Activated CD8-positive, alpha-beta memory T cell treated with anti-CD3 and anti-CD28 coated beads for 1 hour (primary cell): ENCODE measurements around the gene PLD6.
"Not testable (repeated sequence)": the region's sequence is repeated elsewhere in the genome, so short reads cannot be mapped to it uniquely, and the experiment has no call there.

ENCODE experiments used
- DNase-seq, 2 donors: peaks; one replicate each; pipeline ENCODE4 v3.0.0-alpha.2; 2020; ENCODE audit warnings: low read depth in 1 of 2; ENCODE audit errors: extremely low read depth in 1 of 2

The PLD6 gene

GRCh38 chr17:17206124-17206912 is at the start of gene PLD6:
PLD6 (minus strand) TSS chr17:17206333; CDS start chr17:17206286, 47 bp downstream.
- DNase-seq, result peak; percentile 74 to 81

GRCh38 chr17:17255689-17256088 is 49.6 kb upstream of the PLD6 start:
- DNase-seq, result not testable (repeated sequence)

- DNase-seq, result no peak
Observed at GRCh38 chr17:17254036-17254435, 47.9 kb upstream of the PLD6 start.

- DNase-seq, result no peak
Observed at GRCh38 chr17:17253406-17253805, 47.3 kb upstream of the PLD6 start.

GRCh38 chr17:17252149-17252661 is 46.1 kb upstream of the PLD6 start:
- no peak for DNase-seq

GRCh38 chr17:17246879-17247278 is 40.7 kb upstream of the PLD6 start:
- no peak for DNase-seq

GRCh38 chr17:17243163-17243562 is 37.0 kb upstream of the PLD6 start:
- DNase-seq, result no peak

GRCh38 chr17:17242246-17242645 is 36.1 kb upstream of the PLD6 start:
- no peak for DNase-seq

GRCh38 chr17:17241656-17242055 is 35.5 kb upstream of the PLD6 start:
- no peak for DNase-seq

GRCh38 chr17:17239832-17240231 is 33.7 kb upstream of the PLD6 start:
- no peak for DNase-seq

GRCh38 chr17:17237026-17237799 is 31.1 kb upstream of the PLD6 start, which contains the start of gene FLCN:
FLCN (minus strand) TSS chr17:17237168; CDS start chr17:17228137, 9,031 bp downstream.
- DNase-seq, result peak; percentile 71 to 85

GRCh38 chr17:17236295-17237025 is 30.3 kb upstream of the PLD6 start:
- no peak for DNase-seq

GRCh38 chr17:17235212-17236174 is 29.4 kb upstream of the PLD6 start:
- DNase-seq, result no peak

- DNase-seq, result no peak
Observed at GRCh38 chr17:17232303-17232621, 26.1 kb upstream of the PLD6 start.

- DNase-seq, result no peak
Observed at GRCh38 chr17:17231621-17232302, 25.6 kb upstream of the PLD6 start.

- DNase-seq, result no peak
Observed at GRCh38 chr17:17229416-17230384, 23.6 kb upstream of the PLD6 start.

- no peak for DNase-seq
Observed at GRCh38 chr17:17228521-17229279, 22.6 kb upstream of the PLD6 start.
